Peyer's patch (tissue), 4 donors: ENCODE measurements around the gene TRIM2.

Experiments
- CTCF ChIP-seq, 6 experiments: fragments of 450-650 bp in 4 of 6; fragments of 200-600 bp in 2 of 6; sonication (generic) in 1 of 6; IDR thresholded peaks; one replicate each; pipeline ENCODE4 v1.5.1; 2017 to 2019; ENCODE audit warnings: antibody characterized with exemption in 6 of 6, mild to moderate bottlenecking in 3 of 6, moderate library complexity in 1 of 6
- POLR2A ChIP-seq, 2 donors: fragments of 450-650 bp; IDR thresholded peaks; one replicate each; pipeline ENCODE4 v1.5.1; 2017; ENCODE audit warnings: antibody characterized with exemption in 2 of 2, mild to moderate bottlenecking in 2 of 2, moderate library complexity in 2 of 2

GRCh38 chr4:153295131-153295755, 91.0 kb downstream of the TRIM2 start:
- TF ChIP-seq POLR2A (IDR thresholded peaks at IDR 0.05) (no peak), CTCF (IDR thresholded peaks at IDR 0.05) (no peak)
